K562 (cell line): Measurements from ENCODE around the gene MTA1. TPM values are rescaled to one million over a fixed set of nuclear protein-coding genes. Genes with fewer than 3 reads are reported as not detected.

Source experiments
- ATF1 ChIP-seq, 2 experiments: fragments of 450-650 bp in 1 of 2; IDR thresholded peaks; 2 replicates each; pipeline ENCODE4 v1.6.1; 2016; ENCODE audit warnings: missing compliant biosample characterization in 1 of 2, missing genetic modification characterization in 1 of 2
- ATF6 ChIP-seq: sonication (generic); formaldehyde crosslinking; IDR thresholded peaks from 2 replicates; pipeline ENCODE4 v1.4.0; 2020; ENCODE audit warnings: mild to moderate bottlenecking, missing genetic modification reagents
- CC2D1A ChIP-seq: fragments of 450-650 bp; IDR thresholded peaks from 2 replicates; pipeline ENCODE4 v1.6.1; 2017; ENCODE audit warnings: mild to moderate bottlenecking
- CREBBP ChIP-seq: IDR thresholded peaks from one replicate; pipeline ENCODE4 v1.6.1; 2012; ENCODE audit warnings: low read depth, mild to moderate bottlenecking, control low read depth, inconsistent platforms, low read length
- CXXC5 ChIP-seq: fragments of 250-450 bp; sonication (Bioruptor Pico); IDR thresholded peaks from 2 replicates; pipeline ENCODE4 v1.8.0; 2022; ENCODE audit warnings: inconsistent platforms, mild to moderate bottlenecking, moderate library complexity
- IFI16 ChIP-seq: fragments of 250-450 bp; sonication (Bioruptor Pico); IDR thresholded peaks from 2 replicates; pipeline ENCODE4 v2.1.2; 2022; ENCODE audit warnings: mild to moderate bottlenecking, inconsistent platforms
- NCOR1 ChIP-seq: fragments of 450-650 bp; IDR thresholded peaks from 2 replicates; pipeline ENCODE4 v1.6.1; 2016; ENCODE audit warnings: mild to moderate bottlenecking, moderate library complexity
- NEUROD1 ChIP-seq: fragments of 150-350 bp; IDR thresholded peaks from 2 replicates; pipeline ENCODE4 v1.6.1; 2014; ENCODE audit warnings: borderline replicate concordance, low read length, low read depth; ENCODE audit not compliant: partially characterized antibody
- NR0B1 ChIP-seq: fragments of 450-650 bp; IDR thresholded peaks from one replicate; pipeline ENCODE4 v1.6.1; 2018; ENCODE audit warnings: mild to moderate bottlenecking, moderate library complexity; ENCODE audit not compliant: partially characterized antibody
- PYGO2 ChIP-seq: fragments of 450-650 bp; IDR thresholded peaks from 2 replicates; pipeline ENCODE4 v1.6.1; 2016; ENCODE audit warnings: mild to moderate bottlenecking, missing genetic modification characterization, moderate library complexity, missing compliant biosample characterization
- SUPT5H ChIP-seq: fragments of 450-650 bp; IDR thresholded peaks from 2 replicates; pipeline ENCODE4 v1.6.1; 2016
- TFAM ChIP-seq: fragments of 250-450 bp; sonication (Bioruptor Pico); conservative IDR thresholded peaks from 2 replicates; pipeline ENCODE4 v1.5.0; 2021; ENCODE audit warnings: mild to moderate bottlenecking, moderate library complexity
- ZNF639 ChIP-seq, 2 experiments: fragments of 200-800 bp in 1 of 2; sonication (Bioruptor generic) in 1 of 2; sonication (generic) in 1 of 2; formaldehyde crosslinking in 1 of 2; IDR thresholded peaks in 1 of 2; conservative IDR thresholded peaks in 1 of 2; 2 replicates each; pipeline versions ENCODE4 v1.5.0 to v1.6.1; 2016 to 2020; ENCODE audit warnings: missing compliant biosample characterization in 1 of 2, missing genetic modification characterization in 1 of 2, missing genetic modification reagents in 1 of 2
- ZNF695 ChIP-seq: fragments of 450-650 bp; formaldehyde crosslinking; IDR thresholded peaks from 2 replicates; pipeline ENCODE4 v1.4.0; 2020; ENCODE audit warnings: mild to moderate bottlenecking, moderate library complexity
- ZNF707 ChIP-seq: fragments of 250-450 bp; sonication (Bioruptor Pico); conservative IDR thresholded peaks from 2 replicates; pipeline ENCODE4 v1.8.0; 2022; ENCODE audit warnings: inconsistent platforms, mild to moderate bottlenecking, moderate library complexity
- polyA plus RNA-seq, 8 experiments: library from polyadenylated mRNA; depleted of rRNA in 4 of 8; stranded (reverse) in 5 of 8; unstranded in 3 of 8; fragments of >200 nt; fragmentation: Nextera tagmentation in 2 of 8; fragmentation: Illumina TruSeq in 1 of 8; extraction: Ambion mirVana in 2 of 8; extraction: Trizol in 1 of 8; gene quantifications; 2 replicates each; pipeline versions ENCODE4 v1.2.1 to v1.2.3, GENCODE V29; 2011 to 2014; ENCODE audit warnings: inconsistent platforms in 1 of 8, missing spikeins in 1 of 8
- total RNA-seq, 7 experiments: library from RNA; depleted of rRNA in 6 of 7; stranded (reverse); fragments of >200 nt in 6 of 7; fragmentation: Illumina TruSeq in 2 of 7; extraction: Trizol in 2 of 7; gene quantifications; 2 replicates each; pipeline versions ENCODE4 v1.2.1 to v1.2.3, GENCODE V29; 2011 to 2021; ENCODE audit warnings: low replicate concordance in 1 of 7
- TF ChIP-seq, protein P1 (sequence below): fragments of 450-650 bp; IDR thresholded peaks from 2 replicates; pipeline ENCODE4 v1.6.1; 2016; ENCODE audit warnings: low read depth, mild to moderate bottlenecking, moderate library complexity
- TF ChIP-seq, protein P2 (sequence below): sonication (generic); formaldehyde crosslinking; IDR thresholded peaks from 2 replicates; pipeline ENCODE4 v1.8.0; 2022; ENCODE audit warnings: mild to moderate bottlenecking, missing genetic modification reagents
- TF ChIP-seq, protein P3 (sequence below), 2 experiments: IDR thresholded peaks; 2 replicates each; pipeline ENCODE4 v1.6.1; 2011; ENCODE audit warnings: borderline replicate concordance in 1 of 2, control low read depth in 1 of 2, low read depth in 1 of 2, low read length in 1 of 2, mild to moderate bottlenecking in 1 of 2, mixed read lengths in 1 of 2, moderate library complexity in 1 of 2; ENCODE audit not compliant: insufficient read depth in 1 of 2, insufficient read length in 1 of 2, poor library complexity in 1 of 2, severe bottlenecking in 1 of 2; ENCODE audit errors: extremely low read depth in 1 of 2

MTA1 gene
- total and polyA plus RNA-seq, 9 of the 15 experiments (the other 6 are each of a cell fraction or from before 2014, with no cell fraction given), result 0.13 to 118 (median 32.3) TPM

GRCh38 chr14:105398044-105398725 is 21.4 kb upstream of the MTA1 start, which contains the start of gene TEX22 (continued):
- no peak for TF ChIP-seq ZNF707 (CRISPR knock-in tag)
- TF ChIP-seq, protein P1, sequence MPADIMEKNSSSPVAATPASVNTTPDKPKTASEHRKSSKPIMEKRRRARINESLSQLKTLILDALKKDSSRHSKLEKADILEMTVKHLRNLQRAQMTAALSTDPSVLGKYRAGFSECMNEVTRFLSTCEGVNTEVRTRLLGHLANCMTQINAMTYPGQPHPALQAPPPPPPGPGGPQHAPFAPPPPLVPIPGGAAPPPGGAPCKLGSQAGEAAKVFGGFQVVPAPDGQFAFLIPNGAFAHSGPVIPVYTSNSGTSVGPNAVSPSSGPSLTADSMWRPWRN, result no peak
- TF ChIP-seq ZNF639 (CRISPR knock-in tag; conservative IDR thresholded peaks at IDR 0.05 in 1 of 2, IDR thresholded peaks at IDR 0.05 in 1 of 2), result peak in 1 of 2 experiments; percentile 67; a peak in 1 of 4 replicates
- TF ChIP-seq ZNF695 (CRISPR knock-in tag), result no peak
- TF ChIP-seq NCOR1, result no peak; the same call in 1 of the 2 replicates
- TF ChIP-seq NR0B1, result no peak
- TF ChIP-seq, protein P2, sequence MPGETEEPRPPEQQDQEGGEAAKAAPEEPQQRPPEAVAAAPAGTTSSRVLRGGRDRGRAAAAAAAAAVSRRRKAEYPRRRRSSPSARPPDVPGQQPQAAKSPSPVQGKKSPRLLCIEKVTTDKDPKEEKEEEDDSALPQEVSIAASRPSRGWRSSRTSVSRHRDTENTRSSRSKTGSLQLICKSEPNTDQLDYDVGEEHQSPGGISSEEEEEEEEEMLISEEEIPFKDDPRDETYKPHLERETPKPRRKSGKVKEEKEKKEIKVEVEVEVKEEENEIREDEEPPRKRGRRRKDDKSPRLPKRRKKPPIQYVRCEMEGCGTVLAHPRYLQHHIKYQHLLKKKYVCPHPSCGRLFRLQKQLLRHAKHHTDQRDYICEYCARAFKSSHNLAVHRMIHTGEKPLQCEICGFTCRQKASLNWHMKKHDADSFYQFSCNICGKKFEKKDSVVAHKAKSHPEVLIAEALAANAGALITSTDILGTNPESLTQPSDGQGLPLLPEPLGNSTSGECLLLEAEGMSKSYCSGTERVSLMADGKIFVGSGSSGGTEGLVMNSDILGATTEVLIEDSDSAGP (CRISPR knock-in tag), result no peak
- peak; percentile 54 for TF ChIP-seq SUPT5H
- no peak for TF ChIP-seq TFAM (CRISPR knock-in tag)
- TF ChIP-seq IFI16 (CRISPR knock-in tag), result no peak
- no peak for TF ChIP-seq ATF1 (CRISPR knock-in tag; IDR thresholded peaks at IDR 0.05)
- peak; percentile 18; the same call in 1 of the 2 replicates for TF ChIP-seq ATF1 (tag; IDR thresholded peaks at IDR 0.05)
- TF ChIP-seq PYGO2 (tag), result no peak
- no peak for TF ChIP-seq NEUROD1
- no peak for TF ChIP-seq ATF6
- no peak for TF ChIP-seq CC2D1A
- TF ChIP-seq CREBBP, result no peak
- TF ChIP-seq CXXC5, result peak; percentile 91
- TF ChIP-seq, protein P3, sequence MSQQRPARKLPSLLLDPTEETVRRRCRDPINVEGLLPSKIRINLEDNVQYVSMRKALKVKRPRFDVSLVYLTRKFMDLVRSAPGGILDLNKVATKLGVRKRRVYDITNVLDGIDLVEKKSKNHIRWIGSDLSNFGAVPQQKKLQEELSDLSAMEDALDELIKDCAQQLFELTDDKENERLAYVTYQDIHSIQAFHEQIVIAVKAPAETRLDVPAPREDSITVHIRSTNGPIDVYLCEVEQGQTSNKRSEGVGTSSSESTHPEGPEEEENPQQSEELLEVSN (IDR thresholded peaks at IDR 0.05; ENCODE audit: borderline replicate concordance in 1 of 2, extremely low read depth in 1 of 2, insufficient read depth in 1 of 2, insufficient read length in 1 of 2, low read depth in 1 of 2, low read length in 1 of 2, poor library complexity in 1 of 2, severe bottlenecking in 1 of 2), result peak; percentile 93 to 99
